ENCODE measurements around the gene HPCAL1.

DNA sequence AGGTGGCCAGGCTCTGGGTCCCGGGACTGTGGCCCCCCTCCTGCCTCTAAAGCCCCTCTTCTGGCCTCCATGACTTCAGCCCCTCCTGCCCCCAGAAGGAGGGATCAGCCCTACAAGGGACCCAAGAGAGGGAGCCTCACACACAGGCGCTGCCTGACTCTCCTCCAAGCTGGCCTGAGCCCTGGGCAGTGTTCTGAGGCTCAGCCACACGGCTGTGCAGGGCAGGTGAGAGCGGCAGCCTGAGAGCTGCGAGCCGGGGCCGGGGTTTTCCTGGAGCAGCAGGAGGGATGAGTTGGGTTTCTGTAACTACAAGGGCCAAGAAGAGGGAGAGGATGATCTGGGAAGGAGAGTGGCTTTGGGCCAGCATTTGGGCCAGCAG lies 70.1 kb downstream of the HPCAL1 start:
- TF ChIP-seq, protein P1, sequence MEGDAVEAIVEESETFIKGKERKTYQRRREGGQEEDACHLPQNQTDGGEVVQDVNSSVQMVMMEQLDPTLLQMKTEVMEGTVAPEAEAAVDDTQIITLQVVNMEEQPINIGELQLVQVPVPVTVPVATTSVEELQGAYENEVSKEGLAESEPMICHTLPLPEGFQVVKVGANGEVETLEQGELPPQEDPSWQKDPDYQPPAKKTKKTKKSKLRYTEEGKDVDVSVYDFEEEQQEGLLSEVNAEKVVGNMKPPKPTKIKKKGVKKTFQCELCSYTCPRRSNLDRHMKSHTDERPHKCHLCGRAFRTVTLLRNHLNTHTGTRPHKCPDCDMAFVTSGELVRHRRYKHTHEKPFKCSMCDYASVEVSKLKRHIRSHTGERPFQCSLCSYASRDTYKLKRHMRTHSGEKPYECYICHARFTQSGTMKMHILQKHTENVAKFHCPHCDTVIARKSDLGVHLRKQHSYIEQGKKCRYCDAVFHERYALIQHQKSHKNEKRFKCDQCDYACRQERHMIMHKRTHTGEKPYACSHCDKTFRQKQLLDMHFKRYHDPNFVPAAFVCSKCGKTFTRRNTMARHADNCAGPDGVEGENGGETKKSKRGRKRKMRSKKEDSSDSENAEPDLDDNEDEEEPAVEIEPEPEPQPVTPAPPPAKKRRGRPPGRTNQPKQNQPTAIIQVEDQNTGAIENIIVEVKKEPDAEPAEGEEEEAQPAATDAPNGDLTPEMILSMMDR (IDR thresholded peaks at IDR 0.05; ENCODE audit: low read depth, low read length, poor library complexity, severe bottlenecking): no peak
- no peak for TF ChIP-seq EZH2phosphoT487 (IDR thresholded peaks at IDR 0.05; ENCODE audit: borderline replicate concordance, low read length)
